Stromal cell of bone marrow (primary cell): ENCODE results near the gene PRDM1.

Experiments
- DNase-seq: peaks from one replicate; pipeline ENCODE4 v3.0.0-alpha.2; 2012; ENCODE audit warnings: low read depth

The PRDM1 gene

GRCh38 chr6:106116125-106116832 is 30.1 kb downstream of the PRDM1 start:
- DNase-seq, result no peak

GRCh38 chr6:106117579-106117978 is 31.4 kb downstream of the PRDM1 start:
- DNase-seq, result no peak

GRCh38 chr6:106118835-106119431 is 32.8 kb downstream of the PRDM1 start:
- DNase-seq, result no peak

- DNase-seq, result no peak
These were observed 33.4 kb downstream of the PRDM1 start for GRCh38 chr6:106119546-106119945.

- no peak for DNase-seq
These were observed 33.9 kb downstream of the PRDM1 start for GRCh38 chr6:106120006-106120405.

GRCh38 chr6:106120406-106120805 is 34.3 kb downstream of the PRDM1 start:
- DNase-seq, result no peak

GRCh38 chr6:106122306-106122918 is 36.3 kb downstream of the PRDM1 start:
- DNase-seq, result no peak

GRCh38 chr6:106122938-106123656 is 37.0 kb downstream of the PRDM1 start:
- no peak for DNase-seq

GRCh38 chr6:106124015-106124414 is 37.9 kb downstream of the PRDM1 start:
- no peak for DNase-seq

GRCh38 chr6:106124437-106125430 is 38.6 kb downstream of the PRDM1 start:
- no peak for DNase-seq

GRCh38 chr6:106125925-106126435 is 39.8 kb downstream of the PRDM1 start:
- no peak for DNase-seq

GRCh38 chr6:106126482-106126881 is 40.3 kb downstream of the PRDM1 start:
- DNase-seq, result no peak

GRCh38 chr6:106128981-106129781 is 43.0 kb downstream of the PRDM1 start:
- peak; percentile 81 for DNase-seq

GRCh38 chr6:106132153-106132698 is 46.1 kb downstream of the PRDM1 start:
- DNase-seq, result no peak

- DNase-seq, result no peak
These were observed 46.9 kb downstream of the PRDM1 start for GRCh38 chr6:106133040-106133439.

GRCh38 chr6:106134087-106134770 is 48.1 kb downstream of the PRDM1 start:
- no peak for DNase-seq

- DNase-seq, result peak; percentile 18
These were observed 48.9 kb downstream of the PRDM1 start for GRCh38 chr6:106134906-106135634.

GRCh38 chr6:106135911-106136571 is 49.9 kb downstream of the PRDM1 start:
- DNase-seq, result no peak
